BJ (cell line): Measurements from ENCODE around the gene DHX36. TPM values are rescaled to one million over a fixed set of nuclear protein-coding genes. Genes with fewer than 3 reads are reported as not detected.

Experiments used
- CTCF ChIA-PET: fragments of 350-600 bp; formaldehyde crosslinking; extraction: SDS; loops from one replicate; lab custom pipeline; 2021; ENCODE audit warnings: antibody characterized with exemption, inconsistent platforms; lab: Yijun Ruan, JAX
- POLR2A ChIA-PET: fragments of 300-600 bp; sonication (Branson Sonifier 250); formaldehyde crosslinking; extraction: SDS; loops from one replicate; lab custom pipeline; 2021; ENCODE audit warnings: antibody characterized with exemption; lab: Charles Lee
- DNase-seq: peaks from one replicate; pipeline ENCODE4 v3.0.0-alpha.2; 2011; ENCODE audit warnings: low read depth
- H3K27me3 ChIP-seq: 2 replicates; pipeline ENCODE4 v1.6.0; 2011; ENCODE audit warnings: low read length; ENCODE audit not compliant: control insufficient read depth, insufficient read depth
- H3K36me3 ChIP-seq: 2 replicates; pipeline ENCODE4 v1.5.1; 2011; ENCODE audit warnings: low read length; ENCODE audit not compliant: control insufficient read depth, insufficient read depth
- H3K4me3 ChIP-seq: 2 replicates; pipeline ENCODE4 v1.5.1; 2011; ENCODE audit warnings: low read depth, mild to moderate bottlenecking, control low read depth, low read length
- CTCF ChIP-seq: IDR thresholded peaks from 2 replicates; pipeline ENCODE4 v1.5.1; 2011; ENCODE audit warnings: low read depth, mild to moderate bottlenecking, control low read depth, inconsistent platforms, low read length, moderate library complexity; ENCODE audit not compliant: insufficient read depth
- polyA plus RNA-seq: library from polyadenylated mRNA; depleted of rRNA; stranded (reverse); fragments of >200 nt; gene quantifications from 2 replicates; pipeline ENCODE4 v1.2.3, GENCODE V29; 2011

Gene DHX36
- polyA plus RNA-seq, 1 experiment: 12.4 TPM

- DNase-seq: no peak
- no peaks in the 10 kb centered on the region for H3K27me3 ChIP-seq
- CTCF ChIA-PET: interaction anchor here (0.6 to 1.5 kb wide), 4 partner anchors 10 to 1404 kb away, joined by 3 to 6 read pairs (median 3); no protein-coding TSS in a partner anchor
- peak; percentile 48 for TF ChIP-seq CTCF
- no peak overlapping the region for H3K4me3 ChIP-seq
- H3K36me3 ChIP-seq: no peaks in the 10 kb centered on the region
- POLR2A ChIA-PET: no interaction called here
Measured at GRCh38 chr3:154334973-154335420, 10.7 kb upstream of the DHX36 start.

GRCh38 chr3:154327871-154328270 lies 3.6 kb upstream of the DHX36 start:
- H3K27me3 ChIP-seq: no peaks in the 10 kb centered on the region
- H3K36me3 ChIP-seq: no peaks in the 10 kb centered on the region
- CTCF ChIA-PET: no interaction called here
- POLR2A ChIA-PET: no interaction called here
- DNase-seq: no peak
- no peak for TF ChIP-seq CTCF
- H3K4me3 ChIP-seq: no peak overlapping the region

GRCh38 chr3:154324919-154325318 lies 632 bp upstream of the DHX36 start:
- no peak for TF ChIP-seq CTCF
- POLR2A ChIA-PET: no interaction called here
- Histone ChIP-seq H3K27me3 (no peaks in the 10 kb centered on the region), H3K4me3 (peak overlapping the region; percentile 72), H3K36me3 (no peaks in the 10 kb centered on the region)
- DNase-seq: no peak
- CTCF ChIA-PET: interaction anchor here (1.0 kb wide), 1 partner anchor 10 kb away, joined by 6 read pairs; no protein-coding TSS in a partner anchor

GRCh38 chr3:154316974-154317767 lies 7.1 kb downstream of the DHX36 start:
- ChIA-PET CTCF (interaction anchor here (0.6 kb wide), 1 partner anchor 1010 kb away, joined by 5 read pairs; no protein-coding TSS in a partner anchor), POLR2A (interaction anchor here (0.7 kb wide), 1 partner anchor 559 kb away, joined by 3 read pairs; no protein-coding TSS in a partner anchor)
- DNase-seq: no peak
- H3K4me3 ChIP-seq: no peak overlapping the region
- H3K27me3 ChIP-seq: no peaks in the 10 kb centered on the region
- TF ChIP-seq CTCF: no peak
- no peaks in the 10 kb centered on the region; the same call in 1 of the 2 replicates for H3K36me3 ChIP-seq

- POLR2A ChIA-PET: interaction anchor here (0.6 kb wide), 1 partner anchor 26 kb away, joined by 4 read pairs; no protein-coding TSS in a partner anchor
- CTCF ChIA-PET: interaction anchor here (0.6 to 0.9 kb wide), 2 partner anchors 10 to 226 kb away, joined by 3 read pairs; no protein-coding TSS in a partner anchor
- no peak for DNase-seq
- no peak for TF ChIP-seq CTCF
- Histone ChIP-seq H3K36me3 (no peaks in the 10 kb centered on the region; the same call in 1 of the 2 replicates), H3K4me3 (no peak overlapping the region), H3K27me3 (no peaks in the 10 kb centered on the region)
Measured at GRCh38 chr3:154314152-154314551, 10.1 kb downstream of the DHX36 start.
